HG02588 (cell line): ENCODE measurements around the gene RAD21L1.
A peak's percentile ranks its signal among the peaks of the same experiment; 100 is the strongest.
"Not testable (repeated sequence)": the region's sequence is repeated elsewhere in the genome, so short reads cannot be mapped to it uniquely, and the experiment has no call there.

Experiments used
- ATAC-seq: cut with Tn5 transposase; IDR thresholded peaks from one replicate; pipeline ENCODE4 v1.9.1; 2021; ENCODE audit warnings: mild to moderate bottlenecking, moderate library complexity; ENCODE audit not compliant: unreplicated experiment

Gene RAD21L1

GRCh38 chr20:1224205-1224890 is 1.5 kb upstream of the RAD21L1 start:
- no peak for ATAC-seq

GRCh38 chr20:1225263-1225782 is 521 bp upstream of the RAD21L1 start:
- ATAC-seq = no peak

- no peak for ATAC-seq
Observed at GRCh38 chr20:1229541-1229940, 3.7 kb downstream of the RAD21L1 start.

- ATAC-seq = no peak
Observed at GRCh38 chr20:1232286-1233111, 6.7 kb downstream of the RAD21L1 start.

- no peak for ATAC-seq
Observed at GRCh38 chr20:1240549-1240948, 14.7 kb downstream of the RAD21L1 start.

- no peak for ATAC-seq
Observed at GRCh38 chr20:1241456-1241855, 15.6 kb downstream of the RAD21L1 start.

GRCh38 chr20:1242099-1242498 is 16.3 kb downstream of the RAD21L1 start:
- no peak for ATAC-seq

- no peak for ATAC-seq
Observed at GRCh38 chr20:1242530-1242929, 16.7 kb downstream of the RAD21L1 start.

- ATAC-seq = no peak
Observed at GRCh38 chr20:1245578-1245977, 19.7 kb downstream of the RAD21L1 start.

- no peak for ATAC-seq
Observed at GRCh38 chr20:1247689-1248088, 21.8 kb downstream of the RAD21L1 start.

GRCh38 chr20:1250282-1250681 is 24.4 kb downstream of the RAD21L1 start:
- not testable (repeated sequence) for ATAC-seq

- ATAC-seq = no peak
Observed at GRCh38 chr20:1252416-1252815, 26.6 kb downstream of the RAD21L1 start.

GRCh38 chr20:1254254-1254653 is 28.4 kb downstream of the RAD21L1 start:
- no peak for ATAC-seq

GRCh38 chr20:1255675-1256074 is 29.8 kb downstream of the RAD21L1 start:
- no peak for ATAC-seq

- ATAC-seq = no peak
Observed at GRCh38 chr20:1263853-1264252, 38.0 kb downstream of the RAD21L1 start.

- no peak for ATAC-seq
Observed at GRCh38 chr20:1264727-1265126, 38.9 kb downstream of the RAD21L1 start.

- ATAC-seq = no peak
Observed at GRCh38 chr20:1265226-1265915, 39.5 kb downstream of the RAD21L1 start.

- ATAC-seq = no peak
Observed at GRCh38 chr20:1265916-1266166, 40.0 kb downstream of the RAD21L1 start.

GRCh38 chr20:1266167-1266973 is 40.5 kb downstream of the RAD21L1 start, which contains the start of gene SNPH:
Gene SNPH (plus strand): TSS chr20:1266294. CDS start chr20:1296240, 29,946 bp downstream.
- peak; percentile 69 for ATAC-seq

- no peak for ATAC-seq
Observed at GRCh38 chr20:1267161-1267560, 41.3 kb downstream of the RAD21L1 start.
